SH-SY5Y (cell line): ENCODE measurements around the gene ADCY9.

Experiments used
- GATA2 ChIP-seq: IDR thresholded peaks from 2 replicates; pipeline ENCODE4 v1.6.1; 2011; ENCODE audit warnings: mild to moderate bottlenecking, low read depth, low read length
- GATA3 ChIP-seq: IDR thresholded peaks from 2 replicates; pipeline ENCODE4 v1.6.1; 2011; ENCODE audit warnings: low read depth, mild to moderate bottlenecking, low read length, moderate library complexity

- TF ChIP-seq GATA2 (no peak), GATA3 (no peak)
These were observed 134.0 kb downstream of the ADCY9 start for GRCh38 chr16:3982216-3982615.
